Keratinocyte (primary cell): ENCODE data around the gene YPEL3. TPM values are rescaled to one million over a fixed set of nuclear protein-coding genes. Genes with fewer than 3 reads are reported as not detected.
A peak's percentile ranks its signal among the peaks of the same experiment; 100 is the strongest.

Experiments
- DNase-seq: peaks from one replicate; pipeline ENCODE4 v3.0.0-alpha.2; 2011; ENCODE audit warnings: low read depth, missing footprints, low spot score
- FAIRE-seq: peaks from 2 replicates; lab custom pipeline; 2011; peaks lifted over from hg19 to GRCh38; lab: Jason Lieb, UNC
- H2AFZ ChIP-seq: 2 replicates; pipeline ENCODE4 v1.6.0; 2012; ENCODE audit warnings: low read length, control low read depth, inconsistent platforms; ENCODE audit not compliant: control insufficient read depth
- H3K27ac ChIP-seq: 2 replicates; pipeline ENCODE4 v1.5.1; 2011; ENCODE audit warnings: low read length; ENCODE audit not compliant: control insufficient read depth, insufficient read depth
- H3K27me3 ChIP-seq: 3 replicates; pipeline ENCODE4 v1.6.0; 2011; ENCODE audit warnings: low read length; ENCODE audit not compliant: control insufficient read depth, insufficient read depth; ENCODE audit errors: extremely low read depth
- H3K36me3 ChIP-seq, 2 experiments: 2 replicates in 1 of 2; 3 replicates in 1 of 2; pipeline ENCODE4 v1.5.1; 2011; ENCODE audit warnings: low read length in 2 of 2, mild to moderate bottlenecking in 1 of 2; ENCODE audit not compliant: control insufficient read depth in 2 of 2, insufficient read depth in 2 of 2; ENCODE audit errors: extremely low read depth in 1 of 2
- H3K4me1 ChIP-seq: 3 replicates; pipeline ENCODE4 v1.5.1; 2011; ENCODE audit warnings: low read length; ENCODE audit not compliant: control insufficient read depth, insufficient read depth; ENCODE audit errors: extremely low read depth
- H3K4me2 ChIP-seq: 3 replicates; pipeline ENCODE4 v1.6.0; 2011; ENCODE audit warnings: low read depth, low read length; ENCODE audit not compliant: control insufficient read depth, insufficient read depth; ENCODE audit errors: extremely low read depth
- H3K4me3 ChIP-seq, 3 experiments: fragments of 200-600 bp in 1 of 3; sonication (generic) in 1 of 3; 2 replicates in 2 of 3; 3 replicates in 1 of 3; pipeline ENCODE4 v1.5.1; 2011 to 2016; ENCODE audit warnings: low read length in 3 of 3, mild to moderate bottlenecking in 3 of 3, control low read depth in 2 of 3, inconsistent platforms in 1 of 3, low read depth in 1 of 3, mixed read lengths in 1 of 3, mixed run types in 1 of 3, moderate library complexity in 1 of 3; ENCODE audit not compliant: control insufficient read depth in 2 of 3, insufficient read depth in 2 of 3; ENCODE audit errors: extremely low read depth in 1 of 3
- H3K79me2 ChIP-seq: 2 replicates; pipeline ENCODE4 v1.6.0; 2012; ENCODE audit warnings: low read length; ENCODE audit not compliant: control insufficient read depth, insufficient read depth
- H3K9ac ChIP-seq: 3 replicates; pipeline ENCODE4 v1.6.0; 2011; ENCODE audit warnings: low read length; ENCODE audit not compliant: control insufficient read depth, insufficient read depth; ENCODE audit errors: extremely low read depth
- H3K9me1 ChIP-seq: 3 replicates; pipeline ENCODE4 v1.6.0; 2011; ENCODE audit warnings: low read length; ENCODE audit not compliant: control insufficient read depth, insufficient read depth; ENCODE audit errors: extremely low read depth
- H3K9me3 ChIP-seq: 2 replicates; pipeline ENCODE4 v1.5.1; 2012; ENCODE audit warnings: low read depth, low read length; ENCODE audit not compliant: control insufficient read depth
- H4K20me1 ChIP-seq: 3 replicates; pipeline ENCODE4 v1.6.0; 2011; ENCODE audit warnings: low read length; ENCODE audit not compliant: control insufficient read depth, insufficient read depth; ENCODE audit errors: extremely low read depth
- EZH2 ChIP-seq: IDR thresholded peaks from one replicate; pipeline ENCODE4 v1.6.1; 2012; ENCODE audit warnings: inconsistent platforms, mild to moderate bottlenecking, low read length, moderate library complexity
- dilution Hi-C: fragments of 300-500 bp; cut with MboI; formaldehyde crosslinking; loops from one replicate; pipeline ENCODE4 v1.7.0; 2020; ENCODE audit warnings: low sequenced_read_pairs; ENCODE audit not compliant: extremely low pct_ligation_motif_present
- polyA plus RNA-seq, 5 experiments: library from polyadenylated mRNA; depleted of rRNA in 3 of 5; stranded (reverse) in 3 of 5; stranded (forward) in 1 of 5; unstranded in 1 of 5; fragments of >200 nt; gene quantifications; 1 replicate in 1 of 5; 2 replicates in 3 of 5; 3 replicates in 1 of 5; pipeline versions ENCODE4 v1.2.1 to v1.2.3, GENCODE V29; 2011 to 2012; ENCODE audit warnings: missing spikeins in 2 of 5, low read depth in 1 of 5, low replicate concordance in 1 of 5
- TF ChIP-seq, protein P1 (sequence below), 3 experiments: IDR thresholded peaks in 1 of 3; conservative IDR thresholded peaks in 1 of 3; optimal IDR thresholded peaks in 1 of 3; 2 replicates in 2 of 3; 3 replicates in 1 of 3; pipeline versions ENCODE3 to v1.5.1; 2011; ENCODE audit warnings: low read length in 3 of 3, mild to moderate bottlenecking in 3 of 3, moderate library complexity in 2 of 3, control low read depth in 1 of 3, inconsistent platforms in 1 of 3; ENCODE audit not compliant: insufficient read depth in 2 of 3; ENCODE audit errors: extremely low read depth in 1 of 3

Gene YPEL3
- polyA plus RNA-seq, 1 donor (not counting 4 experiments of a cell fraction or from before 2014, with no cell fraction given): 13.5 TPM

DNA sequence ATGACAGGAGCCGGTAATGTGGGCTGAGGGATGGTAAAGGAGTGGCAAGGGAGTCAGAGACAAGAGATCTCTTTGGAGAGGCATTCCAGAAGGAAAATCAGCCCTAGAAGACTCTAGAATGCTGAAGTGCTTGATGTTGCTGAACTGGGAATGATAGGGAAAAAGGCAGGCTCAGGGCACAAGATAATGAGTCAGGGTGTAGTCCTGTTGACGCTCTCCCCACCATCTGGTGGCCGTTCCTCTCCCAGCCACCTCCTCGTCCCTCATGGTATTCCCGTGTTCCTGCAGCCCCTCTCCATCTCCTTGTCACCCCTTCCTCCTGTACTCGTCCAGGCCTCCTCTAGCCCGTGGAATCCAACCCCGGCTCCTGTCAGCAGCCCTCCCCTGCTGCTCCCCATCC, 41.6 kb downstream of the YPEL3 start:
- peaks cover 30% of the 10 kb centered on the region for H3K4me1 ChIP-seq
- H3K27ac ChIP-seq: no peak overlapping the region
- peaks cover 2% of the 10 kb centered on the region for H3K79me2 ChIP-seq
- FAIRE-seq (no peak), DNase-seq (no peak)
- dilution Hi-C loops: no loop called here
- no peak overlapping the region for H3K9ac ChIP-seq
- H3K27me3 ChIP-seq: no peaks in the 10 kb centered on the region
- no peaks in the 10 kb centered on the region for H3K9me3 ChIP-seq
- H3K9me1 ChIP-seq: no peaks in the 10 kb centered on the region
- no peak overlapping the region for H3K4me3 ChIP-seq
- H3K36me3 ChIP-seq: peaks cover 0 to 4% of the 10 kb centered on the region in 2 experiments
- TF ChIP-seq EZH2: no peak
- TF ChIP-seq, protein P1, sequence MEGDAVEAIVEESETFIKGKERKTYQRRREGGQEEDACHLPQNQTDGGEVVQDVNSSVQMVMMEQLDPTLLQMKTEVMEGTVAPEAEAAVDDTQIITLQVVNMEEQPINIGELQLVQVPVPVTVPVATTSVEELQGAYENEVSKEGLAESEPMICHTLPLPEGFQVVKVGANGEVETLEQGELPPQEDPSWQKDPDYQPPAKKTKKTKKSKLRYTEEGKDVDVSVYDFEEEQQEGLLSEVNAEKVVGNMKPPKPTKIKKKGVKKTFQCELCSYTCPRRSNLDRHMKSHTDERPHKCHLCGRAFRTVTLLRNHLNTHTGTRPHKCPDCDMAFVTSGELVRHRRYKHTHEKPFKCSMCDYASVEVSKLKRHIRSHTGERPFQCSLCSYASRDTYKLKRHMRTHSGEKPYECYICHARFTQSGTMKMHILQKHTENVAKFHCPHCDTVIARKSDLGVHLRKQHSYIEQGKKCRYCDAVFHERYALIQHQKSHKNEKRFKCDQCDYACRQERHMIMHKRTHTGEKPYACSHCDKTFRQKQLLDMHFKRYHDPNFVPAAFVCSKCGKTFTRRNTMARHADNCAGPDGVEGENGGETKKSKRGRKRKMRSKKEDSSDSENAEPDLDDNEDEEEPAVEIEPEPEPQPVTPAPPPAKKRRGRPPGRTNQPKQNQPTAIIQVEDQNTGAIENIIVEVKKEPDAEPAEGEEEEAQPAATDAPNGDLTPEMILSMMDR (optimal IDR thresholded peaks at IDR 0.05 in 1 of 3, IDR thresholded peaks at IDR 0.05 in 1 of 3, conservative IDR thresholded peaks at IDR 0.05 in 1 of 3; ENCODE audit: extremely low read depth in 1 of 3, insufficient read depth in 2 of 3, low read length in 3 of 3): no peak
- H2AFZ ChIP-seq: no peak overlapping the region
- peak overlapping the region; percentile 9 for H3K4me2 ChIP-seq
- H4K20me1 ChIP-seq: no peaks in the 10 kb centered on the region

DNA sequence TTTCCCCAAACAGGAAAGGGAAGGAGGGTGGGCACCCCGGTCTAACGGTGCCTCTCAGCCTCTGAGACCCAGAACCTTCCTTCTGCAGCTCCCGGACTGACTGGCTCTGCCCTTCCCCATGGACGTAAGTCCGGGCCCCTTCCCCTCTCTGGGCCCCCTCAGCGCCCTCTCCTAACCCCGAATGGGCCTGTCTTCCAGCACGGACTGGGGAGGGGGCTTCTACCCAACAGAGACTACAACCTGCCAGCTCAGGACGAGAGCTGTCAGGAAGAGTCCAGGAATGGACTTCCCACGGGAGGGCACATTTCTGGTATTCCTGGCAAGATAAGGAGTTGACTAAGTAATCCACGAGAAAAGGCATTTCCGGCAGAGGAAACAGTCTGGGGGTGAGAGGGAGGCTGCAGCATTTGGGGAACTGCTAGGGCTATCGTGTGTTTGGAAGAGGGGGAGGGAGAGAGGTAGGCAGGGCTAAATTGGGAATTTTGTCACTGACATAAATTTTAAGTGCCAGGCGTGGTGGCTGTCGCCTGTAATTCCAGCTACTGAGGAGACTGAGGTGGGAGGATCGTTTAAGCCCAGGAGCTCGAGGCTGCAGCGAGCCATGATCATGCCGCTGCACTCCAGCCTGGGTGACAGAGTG, 42.5 kb downstream of the YPEL3 start:
- DNase-seq (no peak), FAIRE-seq (no peak)

More for the DNA sequence above, 42.5 kb downstream of the YPEL3 start:
- peak overlapping the region; percentile 72 to 92 (median 81) for H3K4me3 ChIP-seq
- peak overlapping the region; percentile 69 for H2AFZ ChIP-seq
- H4K20me1 ChIP-seq: no peaks in the 10 kb centered on the region
- H3K27ac ChIP-seq: peak overlapping the region; percentile 69
- H3K9me1 ChIP-seq: no peaks in the 10 kb centered on the region
- H3K27me3 ChIP-seq: no peaks in the 10 kb centered on the region
- peaks cover 30% of the 10 kb centered on the region for H3K4me1 ChIP-seq
- H3K9me3 ChIP-seq: no peaks in the 10 kb centered on the region
- H3K4me2 ChIP-seq: peak overlapping the region; percentile 99
- no peak for TF ChIP-seq EZH2
- TF ChIP-seq, protein P1 (optimal IDR thresholded peaks at IDR 0.05 in 1 of 3, IDR thresholded peaks at IDR 0.05 in 1 of 3, conservative IDR thresholded peaks at IDR 0.05 in 1 of 3; ENCODE audit: extremely low read depth in 1 of 3, insufficient read depth in 2 of 3, low read length in 3 of 3): no peak
- peak overlapping the region; percentile 67 for H3K9ac ChIP-seq
- peaks cover 2% of the 10 kb centered on the region for H3K79me2 ChIP-seq
- H3K36me3 ChIP-seq: peaks cover 0 to 4% of the 10 kb centered on the region in 2 experiments
- dilution Hi-C loops: no loop called here
